ENCODE data around the gene INPP1.

Gene INPP1

GRCh38 chr2:190350371-190350770, 7.0 kb downstream of the INPP1 start:
- Histone ChIP-seq H3F3A (ENCODE audit: insufficient read depth, low read length) (no peaks in the 10 kb centered on the region), H3K4me1 (ENCODE audit: low read length) (no peaks in the 10 kb centered on the region), H3K79me2 (ENCODE audit: low read length) (no peaks in the 10 kb centered on the region), H3K36me3 (replicated peaks; ENCODE audit: insufficient read depth, low read length) (no peaks in the 10 kb centered on the region), H3K4me3 (ENCODE audit: low read length) (no peak overlapping the region), H3K9me2 (replicated peaks; ENCODE audit: insufficient read depth, low read length) (no peaks in the 10 kb centered on the region), H4K20me1 (ENCODE audit: insufficient read depth, low read length) (no peaks in the 10 kb centered on the region), H3K27me3 (replicated peaks; ENCODE audit: insufficient read depth, low read length) (no peaks in the 10 kb centered on the region), H2AFZ (ENCODE audit: low read length) (no peak overlapping the region), H3K27ac (ENCODE audit: low read length) (no peak overlapping the region), H3K9ac (ENCODE audit: low read length) (no peak overlapping the region), H3K4me2 (ENCODE audit: low read depth, low read length) (no peak overlapping the region), H3K9me3 (replicated peaks; ENCODE audit: insufficient read depth, low read length) (no peaks in the 10 kb centered on the region)
- TF ChIP-seq EZH2 (optimal IDR thresholded peaks at IDR 0.05; ENCODE audit: low read depth, low read length) (no peak), EZH2phosphoT487 (IDR thresholded peaks at IDR 0.05; ENCODE audit: low read length) (no peak), CTCF (IDR thresholded peaks at IDR 0.05; ENCODE audit: low read length) (no peak)
- no peak for DNase-seq

- Histone ChIP-seq H2AFZ (ENCODE audit: low read length) (no peak overlapping the region), H3K4me3 (ENCODE audit: low read length) (no peak overlapping the region), H3K79me2 (ENCODE audit: low read length) (no peaks in the 10 kb centered on the region), H3K27ac (ENCODE audit: low read length) (no peak overlapping the region), H3K4me2 (ENCODE audit: low read depth, low read length) (no peak overlapping the region), H3K9me2 (replicated peaks; ENCODE audit: insufficient read depth, low read length) (no peaks in the 10 kb centered on the region), H3K4me1 (ENCODE audit: low read length) (no peaks in the 10 kb centered on the region), H3K36me3 (replicated peaks; ENCODE audit: insufficient read depth, low read length) (no peaks in the 10 kb centered on the region), H3K27me3 (replicated peaks; ENCODE audit: insufficient read depth, low read length) (no peaks in the 10 kb centered on the region), H4K20me1 (ENCODE audit: insufficient read depth, low read length) (no peaks in the 10 kb centered on the region), H3K9me3 (replicated peaks; ENCODE audit: insufficient read depth, low read length) (no peaks in the 10 kb centered on the region), H3F3A (ENCODE audit: insufficient read depth, low read length) (no peaks in the 10 kb centered on the region), H3K9ac (ENCODE audit: low read length) (no peak overlapping the region)
- no peak for TF ChIP-seq CTCF (IDR thresholded peaks at IDR 0.05; ENCODE audit: low read length)
- TF ChIP-seq EZH2 (optimal IDR thresholded peaks at IDR 0.05; ENCODE audit: low read depth, low read length): no peak
- TF ChIP-seq EZH2phosphoT487 (IDR thresholded peaks at IDR 0.05; ENCODE audit: low read length): no peak
- no peak for DNase-seq
Measured at GRCh38 chr2:190351955-190352354, 8.6 kb downstream of the INPP1 start.

GRCh38 chr2:190352668-190353536, 9.5 kb downstream of the INPP1 start:
- Histone ChIP-seq H3K4me3 (ENCODE audit: low read length) (no peak overlapping the region), H3F3A (ENCODE audit: insufficient read depth, low read length) (no peaks in the 10 kb centered on the region), H3K9me3 (replicated peaks; ENCODE audit: insufficient read depth, low read length) (no peaks in the 10 kb centered on the region), H3K27me3 (replicated peaks; ENCODE audit: insufficient read depth, low read length) (no peaks in the 10 kb centered on the region), H2AFZ (ENCODE audit: low read length) (no peak overlapping the region), H3K9me2 (replicated peaks; ENCODE audit: insufficient read depth, low read length) (no peaks in the 10 kb centered on the region), H3K4me1 (ENCODE audit: low read length) (no peaks in the 10 kb centered on the region), H3K36me3 (replicated peaks; ENCODE audit: insufficient read depth, low read length) (no peaks in the 10 kb centered on the region), H3K27ac (ENCODE audit: low read length) (no peak overlapping the region), H3K4me2 (ENCODE audit: low read depth, low read length) (no peak overlapping the region), H4K20me1 (ENCODE audit: insufficient read depth, low read length) (no peaks in the 10 kb centered on the region), H3K79me2 (ENCODE audit: low read length) (no peaks in the 10 kb centered on the region), H3K9ac (ENCODE audit: low read length) (no peak overlapping the region)
- DNase-seq: no peak
- no peak for TF ChIP-seq EZH2 (optimal IDR thresholded peaks at IDR 0.05; ENCODE audit: low read depth, low read length)
- no peak for TF ChIP-seq CTCF (IDR thresholded peaks at IDR 0.05; ENCODE audit: low read length)
- TF ChIP-seq EZH2phosphoT487 (IDR thresholded peaks at IDR 0.05; ENCODE audit: low read length): no peak

Data from MM.1S (cell line).